ENCODE measurements around the gene AFM.

Gene AFM

GRCh38 chr4:73501664-73502265 lies 20.2 kb downstream of the AFM start:
- no peak overlapping the region for H3K27ac ChIP-seq
- no peak overlapping the region for H3K4me3 ChIP-seq
- no peak for DNase-seq (ENCODE audit: low spot score)
- TF ChIP-seq CTCF (IDR thresholded peaks at IDR 0.05) = no peak

GRCh38 chr4:73505567-73505966 lies 24.0 kb downstream of the AFM start:
- DNase-seq (ENCODE audit: low spot score) = no peak

GRCh38 chr4:73507541-73507940 lies 26.0 kb downstream of the AFM start:
- TF ChIP-seq CTCF (IDR thresholded peaks at IDR 0.05) = no peak
- Histone ChIP-seq H3K27ac (no peak overlapping the region), H3K4me3 (no peak overlapping the region)
- DNase-seq (ENCODE audit: low spot score) = no peak

More at GRCh38 chr4:73505567-73505966, 24.0 kb downstream of the AFM start:
- no peak for TF ChIP-seq CTCF (IDR thresholded peaks at IDR 0.05)
- H3K4me3 ChIP-seq = no peak overlapping the region
- H3K27ac ChIP-seq = no peak overlapping the region

GRCh38 chr4:73508651-73509050 lies 27.1 kb downstream of the AFM start:
- Histone ChIP-seq H3K27ac (no peak overlapping the region), H3K4me3 (no peak overlapping the region)
- no peak for TF ChIP-seq CTCF (IDR thresholded peaks at IDR 0.05)
- no peak for DNase-seq (ENCODE audit: low spot score)

- no peak for TF ChIP-seq CTCF (IDR thresholded peaks at IDR 0.05)
- no peak overlapping the region for H3K27ac ChIP-seq
- H3K4me3 ChIP-seq = no peak overlapping the region
- no peak for DNase-seq (ENCODE audit: low spot score)
Measured at GRCh38 chr4:73518340-73518739, 36.8 kb downstream of the AFM start.

GRCh38 chr4:73520821-73521220 lies 39.3 kb downstream of the AFM start:
- TF ChIP-seq CTCF (IDR thresholded peaks at IDR 0.05) = no peak
- no peak for DNase-seq (ENCODE audit: low spot score)
- no peak overlapping the region for H3K4me3 ChIP-seq
- H3K27ac ChIP-seq = no peak overlapping the region

GRCh38 chr4:73523126-73523525 lies 41.6 kb downstream of the AFM start:
- H3K27ac ChIP-seq = no peak overlapping the region
- DNase-seq (ENCODE audit: low spot score) = no peak
- no peak overlapping the region for H3K4me3 ChIP-seq
- no peak for TF ChIP-seq CTCF (IDR thresholded peaks at IDR 0.05)
